SK-N-SH (cell line): ENCODE results near the gene TNK2. TPM values are rescaled to one million over a fixed set of nuclear protein-coding genes. Genes with fewer than 3 reads are reported as not detected.

Experiments
- CTCF ChIA-PET: fragments of 300-600, 350-600 bp; formaldehyde crosslinking; extraction: SDS; loops from one replicate; lab custom pipeline; 2021; lab: Yijun Ruan, JAX
- POLR2A ChIA-PET: fragments of 350-600 bp; sonication (Branson Sonifier 250); formaldehyde crosslinking; extraction: SDS; loops from one replicate; lab custom pipeline; 2020; ENCODE audit warnings: antibody characterized with exemption, inconsistent platforms; lab: Yijun Ruan, JAX
- DNase-seq: peaks from one replicate; pipeline ENCODE4 v3.0.0; 2012
- H2AFZ ChIP-seq: fragments of 200-600 bp; sonication (generic); 2 replicates; pipeline ENCODE4 v1.8.1; 2016; ENCODE audit warnings: antibody characterized with exemption, mild to moderate bottlenecking, low read depth
- H3F3A ChIP-seq: fragments of 200-600 bp; sonication (generic); replicated peaks from 2 replicates; pipeline ENCODE3; 2016; ENCODE audit warnings: antibody characterized with exemption, mild to moderate bottlenecking; ENCODE audit not compliant: insufficient read depth
- H3K27ac ChIP-seq, 2 experiments: fragments of 200-500 bp in 1 of 2; fragments of 200-600 bp in 1 of 2; sonication (Bioruptor generic) in 1 of 2; sonication (generic), shearing (Covaris generic) in 1 of 2; 2 replicates each; pipeline versions ENCODE4 v1.5.1 to v1.6.1; 2014 to 2016; ENCODE audit warnings: low read depth in 2 of 2, inconsistent platforms in 1 of 2, low read length in 1 of 2, mild to moderate bottlenecking in 1 of 2, mixed read lengths in 1 of 2
- H3K27me3 ChIP-seq: fragments of 200-600 bp; sonication (generic), shearing (Covaris generic); 2 replicates; pipeline ENCODE4 v1.6.1; 2016; ENCODE audit warnings: mixed run types; ENCODE audit not compliant: insufficient read depth
- H3K36me3 ChIP-seq, 2 experiments: fragments of 200-500 bp in 1 of 2; fragments of 200-600 bp in 1 of 2; sonication (Bioruptor generic) in 1 of 2; sonication (generic) in 1 of 2; replicated peaks in 1 of 2; 2 replicates each; pipeline versions ENCODE3 to v1.5.1; 2014 to 2016; ENCODE audit warnings: low read length in 1 of 2, mild to moderate bottlenecking in 1 of 2; ENCODE audit not compliant: insufficient read depth in 2 of 2, control insufficient read depth in 1 of 2
- H3K4me1 ChIP-seq, 2 experiments: fragments of 200-500 bp in 1 of 2; fragments of 200-600 bp in 1 of 2; sonication (Bioruptor generic) in 1 of 2; sonication (generic), shearing (Covaris generic) in 1 of 2; 2 replicates each; pipeline versions ENCODE4 v1.5.1 to v1.6.1; 2014 to 2016; ENCODE audit warnings: low read depth in 1 of 2, low read length in 1 of 2, mixed run types in 1 of 2; ENCODE audit not compliant: insufficient read depth in 2 of 2, control insufficient read depth in 1 of 2
- H3K4me2 ChIP-seq: fragments of 200-600 bp; sonication (generic), shearing (Covaris generic); 2 replicates; pipeline ENCODE4 v1.6.1; 2017; ENCODE audit warnings: mixed run types
- H3K4me3 ChIP-seq, 2 experiments: fragments of 200-500 bp in 1 of 2; fragments of 200-600 bp in 1 of 2; sonication (Bioruptor generic) in 1 of 2; sonication (generic), shearing (Covaris generic) in 1 of 2; 2 replicates each; pipeline versions ENCODE4 v1.5.1 to v1.8.1; 2014 to 2016; ENCODE audit warnings: low read depth in 2 of 2, inconsistent platforms in 1 of 2, low read length in 1 of 2, mild to moderate bottlenecking in 1 of 2, mixed read lengths in 1 of 2, moderate library complexity in 1 of 2
- H3K79me2 ChIP-seq: fragments of 200-600 bp; sonication (generic); 2 replicates; pipeline ENCODE4 v1.8.1; 2017; ENCODE audit warnings: mild to moderate bottlenecking; ENCODE audit not compliant: insufficient read depth
- H3K9ac ChIP-seq: fragments of 200-600 bp; sonication (generic); 2 replicates; pipeline ENCODE4 v1.6.1; 2017; ENCODE audit warnings: mixed run types
- H3K9me2 ChIP-seq: fragments of 200-600 bp; sonication (generic); 2 replicates; pipeline ENCODE4 v1.6.1; 2017; ENCODE audit warnings: mixed run types
- H3K9me3 ChIP-seq: fragments of 200-600 bp; sonication (generic); 2 replicates; pipeline ENCODE4 v1.6.1; 2017; ENCODE audit warnings: mixed run types, mild to moderate bottlenecking, moderate library complexity
- H4K20me1 ChIP-seq: fragments of 200-600 bp; sonication (generic); 2 replicates; pipeline ENCODE4 v1.6.1; 2017; ENCODE audit warnings: mild to moderate bottlenecking, mixed run types; ENCODE audit not compliant: insufficient read depth
- CHD2 ChIP-seq: fragments of 150-350 bp; IDR thresholded peaks from 2 replicates; pipeline ENCODE4 v1.6.1; 2018; ENCODE audit warnings: low read length; ENCODE audit not compliant: partially characterized antibody
- EZH2phosphoT487 ChIP-seq: fragments of 200-600 bp; sonication (generic); IDR thresholded peaks from 2 replicates; pipeline ENCODE4 v1.6.1; 2017; ENCODE audit warnings: low read depth, mixed run types, mild to moderate bottlenecking, antibody characterized with exemption, moderate library complexity, borderline replicate concordance
- GABPA ChIP-seq: IDR thresholded peaks from 2 replicates; pipeline ENCODE4 v1.4.0; 2012; ENCODE audit warnings: low read depth, mild to moderate bottlenecking
- JUND ChIP-seq: IDR thresholded peaks from 2 replicates; pipeline ENCODE4 v1.4.0; 2012
- POLR2AphosphoS5 ChIP-seq: IDR thresholded peaks from 2 replicates; pipeline ENCODE4 v1.6.1; 2012; ENCODE audit warnings: low read depth, low read length
- RAD21 ChIP-seq: IDR thresholded peaks from 2 replicates; pipeline ENCODE4 v1.6.1; 2012; ENCODE audit warnings: mild to moderate bottlenecking, low read length
- REST ChIP-seq: IDR thresholded peaks from 2 replicates; pipeline ENCODE4 v1.6.1; 2012; ENCODE audit warnings: mild to moderate bottlenecking, low read depth, low read length, moderate library complexity
- RFX5 ChIP-seq: IDR thresholded peaks from 2 replicates; pipeline ENCODE4 v1.6.1; 2012; ENCODE audit warnings: mild to moderate bottlenecking, improper control_type of control experiment, low read length
- TAF1 ChIP-seq: IDR thresholded peaks from 2 replicates; pipeline ENCODE4 v1.6.1; 2012; ENCODE audit warnings: low read depth, mild to moderate bottlenecking, low read length, moderate library complexity, borderline replicate concordance
- TCF12 ChIP-seq: IDR thresholded peaks from 2 replicates; pipeline ENCODE4 v1.4.0; 2012
- ZBTB33 ChIP-seq: IDR thresholded peaks from 2 replicates; pipeline ENCODE4 v1.4.0; 2012; ENCODE audit warnings: low read depth, borderline replicate concordance
- WGBS: methylation state at CpG from one replicate; pipeline ENCODE4 v1.1.6; 2017; ENCODE audit warnings: low lambda C conversion rate; 5-methylcytosine and 5-hydroxymethylcytosine counted together
- polyA plus RNA-seq, 3 experiments: library from polyadenylated mRNA; depleted of rRNA; stranded (reverse); fragments of >200 nt; gene quantifications; 2 replicates each; pipeline ENCODE4 v1.2.3, GENCODE V29; 2012

TNK2 gene
- polyA plus RNA-seq, 1 of the 3 experiments (the other 2 are of a cell fraction): 17.3 TPM

GRCh38 chr3:195932418-195933043, 24.2 kb upstream of the TNK2 start:
- Histone ChIP-seq H3K27ac (no peak overlapping the region), H3K36me3 (no peaks in the 10 kb centered on the region), H4K20me1 (no peaks in the 10 kb centered on the region), H3K79me2 (no peaks in the 10 kb centered on the region), H3K4me1 (no peaks in the 10 kb centered on the region; a peak in 1 of 4 replicates), H3K9ac (no peak overlapping the region), H3F3A (no peaks in the 10 kb centered on the region), H3K9me2 (no peaks in the 10 kb centered on the region), H3K9me3 (no peaks in the 10 kb centered on the region), H3K4me2 (no peak overlapping the region), H3K27me3 (no peaks in the 10 kb centered on the region), H3K4me3 (no peak overlapping the region), H2AFZ (no peak overlapping the region)
- 87% methylated on average over 8 of the region's 9 CpGs for WGBS
- TF ChIP-seq REST: no peak
- no peak for TF ChIP-seq POLR2AphosphoS5
- TF ChIP-seq GABPA: no peak
- TF ChIP-seq ZBTB33: no peak
- TF ChIP-seq RFX5: no peak
- no peak for TF ChIP-seq EZH2phosphoT487
- TF ChIP-seq JUND: no peak
- TF ChIP-seq TAF1: no peak
- no peak for TF ChIP-seq CHD2
- no peak for TF ChIP-seq RAD21
- no peak for TF ChIP-seq TCF12
- ChIA-PET CTCF (interaction anchor here (3.1 to 4.7 kb wide), 2 partner anchors 18 to 38 kb away, joined by 8 to 19 read pairs; no protein-coding TSS in a partner anchor), POLR2A (no interaction called here)
- no peak for DNase-seq
